ENCODE data around the gene L3MBTL3. TPM values are rescaled to one million over a fixed set of nuclear protein-coding genes. Genes with fewer than 3 reads are reported as not detected.

L3MBTL3 gene
- total RNA-seq, 1 donor from 2014 or later: 20.8 TPM

DNA sequence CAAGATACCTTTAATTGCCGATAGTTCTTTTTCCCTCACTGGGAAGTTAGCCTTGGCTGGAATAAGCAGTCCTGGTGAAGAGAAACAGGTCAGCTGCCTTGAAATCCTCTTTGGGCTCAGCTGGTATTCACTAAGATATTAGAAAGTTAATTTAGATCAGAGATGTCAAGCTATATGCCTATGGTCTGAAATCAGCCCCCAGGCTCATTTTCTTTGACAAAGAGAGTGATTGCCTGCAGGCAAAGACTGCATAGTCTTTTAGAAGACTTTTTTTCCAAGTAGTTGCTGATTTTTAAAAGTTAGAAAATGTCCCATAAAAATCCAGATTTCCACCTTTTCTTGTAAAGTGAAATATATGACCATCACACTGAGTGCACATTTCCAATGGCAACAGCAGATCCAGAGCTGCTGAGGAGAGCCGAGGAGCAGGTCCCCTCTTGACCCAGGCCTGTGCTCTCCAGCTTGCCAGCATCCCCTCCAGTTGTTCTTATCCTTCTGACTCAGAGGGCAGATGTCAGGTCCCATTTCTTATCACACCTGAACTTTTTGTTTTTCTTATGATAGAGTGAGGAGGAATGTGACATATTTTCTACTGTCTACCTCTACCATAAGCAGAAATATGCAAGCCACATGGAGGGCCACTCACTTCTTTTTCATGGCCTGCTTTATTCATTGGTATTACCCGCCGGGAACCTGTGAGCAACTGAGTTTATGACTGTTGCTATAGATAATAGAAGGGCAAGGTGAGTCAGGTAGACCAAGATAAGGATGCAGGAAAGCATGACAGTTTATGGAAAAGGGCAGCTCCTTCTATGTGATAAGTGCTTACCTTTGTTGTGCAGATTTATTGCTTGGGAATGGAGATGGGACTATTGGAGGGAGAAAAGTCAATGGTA, 17.6 kb upstream of the L3MBTL3 start:
- Mint-ChIP-seq H3K4me3 (ENCODE audit: unreplicated experiment) (no peak overlapping the region), H3K9me3 (ENCODE audit: unreplicated experiment) (no peaks in the 10 kb centered on the region), H3K27me3 (ENCODE audit: unreplicated experiment) (peaks cover 10% of the 10 kb centered on the region), H3K36me3 (ENCODE audit: unreplicated experiment) (no peaks in the 10 kb centered on the region), H3K4me1 (ENCODE audit: unreplicated experiment) (no peaks in the 10 kb centered on the region), H3K27ac (ENCODE audit: unreplicated experiment) (no peak overlapping the region)
- DNase-seq (ENCODE audit: extremely low spot score, unreplicated experiment): no peak
- TF ChIP-seq, protein P1, sequence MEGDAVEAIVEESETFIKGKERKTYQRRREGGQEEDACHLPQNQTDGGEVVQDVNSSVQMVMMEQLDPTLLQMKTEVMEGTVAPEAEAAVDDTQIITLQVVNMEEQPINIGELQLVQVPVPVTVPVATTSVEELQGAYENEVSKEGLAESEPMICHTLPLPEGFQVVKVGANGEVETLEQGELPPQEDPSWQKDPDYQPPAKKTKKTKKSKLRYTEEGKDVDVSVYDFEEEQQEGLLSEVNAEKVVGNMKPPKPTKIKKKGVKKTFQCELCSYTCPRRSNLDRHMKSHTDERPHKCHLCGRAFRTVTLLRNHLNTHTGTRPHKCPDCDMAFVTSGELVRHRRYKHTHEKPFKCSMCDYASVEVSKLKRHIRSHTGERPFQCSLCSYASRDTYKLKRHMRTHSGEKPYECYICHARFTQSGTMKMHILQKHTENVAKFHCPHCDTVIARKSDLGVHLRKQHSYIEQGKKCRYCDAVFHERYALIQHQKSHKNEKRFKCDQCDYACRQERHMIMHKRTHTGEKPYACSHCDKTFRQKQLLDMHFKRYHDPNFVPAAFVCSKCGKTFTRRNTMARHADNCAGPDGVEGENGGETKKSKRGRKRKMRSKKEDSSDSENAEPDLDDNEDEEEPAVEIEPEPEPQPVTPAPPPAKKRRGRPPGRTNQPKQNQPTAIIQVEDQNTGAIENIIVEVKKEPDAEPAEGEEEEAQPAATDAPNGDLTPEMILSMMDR (IDR thresholded peaks at IDR 0.05): no peak

DNA sequence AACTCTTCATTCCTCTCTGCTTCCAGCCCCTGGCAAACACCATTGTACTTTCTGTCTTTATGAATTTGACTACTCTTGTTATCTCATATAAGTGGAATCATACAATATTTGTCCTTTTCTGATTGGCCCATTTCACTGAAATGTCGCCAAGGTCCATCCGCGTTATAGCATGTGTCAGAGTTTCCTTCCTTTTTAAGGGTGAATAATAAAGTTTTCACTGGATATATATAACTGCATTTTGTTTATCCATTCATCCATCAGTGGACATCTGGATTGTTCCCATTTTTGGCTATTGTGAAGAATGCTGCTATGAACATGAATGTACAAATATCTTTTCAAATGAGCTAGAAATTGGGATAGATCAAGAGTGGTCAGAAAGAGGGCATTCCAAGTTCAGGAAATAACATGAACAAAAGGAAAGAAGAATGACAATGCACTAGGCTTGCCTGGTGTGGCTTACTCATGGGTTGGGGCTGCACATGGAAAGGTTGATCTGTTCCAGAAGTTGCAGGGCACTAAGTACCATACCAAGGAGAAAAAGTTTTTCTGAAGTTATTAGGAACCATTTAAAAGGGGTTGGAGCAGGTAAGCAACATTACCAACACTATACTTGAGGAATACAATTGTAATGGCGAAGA, 10.0 kb upstream of the L3MBTL3 start:
- Mint-ChIP-seq H3K4me1 (ENCODE audit: unreplicated experiment) (no peaks in the 10 kb centered on the region), H3K27me3 (ENCODE audit: unreplicated experiment) (no peaks in the 10 kb centered on the region), H3K27ac (ENCODE audit: unreplicated experiment) (no peak overlapping the region), H3K9me3 (ENCODE audit: unreplicated experiment) (no peaks in the 10 kb centered on the region), H3K4me3 (ENCODE audit: unreplicated experiment) (no peak overlapping the region), H3K36me3 (ENCODE audit: unreplicated experiment) (no peaks in the 10 kb centered on the region)
- TF ChIP-seq, protein P1 (IDR thresholded peaks at IDR 0.05): no peak
- no peak for DNase-seq (ENCODE audit: extremely low spot score, unreplicated experiment)

- Mint-ChIP-seq H3K27me3 (ENCODE audit: unreplicated experiment) (no peaks in the 10 kb centered on the region), H3K4me3 (ENCODE audit: unreplicated experiment) (no peak overlapping the region), H3K36me3 (ENCODE audit: unreplicated experiment) (no peaks in the 10 kb centered on the region), H3K4me1 (ENCODE audit: unreplicated experiment) (no peaks in the 10 kb centered on the region), H3K27ac (ENCODE audit: unreplicated experiment) (no peak overlapping the region), H3K9me3 (ENCODE audit: unreplicated experiment) (no peaks in the 10 kb centered on the region)
- DNase-seq (ENCODE audit: extremely low spot score, unreplicated experiment): no peak
- TF ChIP-seq, protein P1 (IDR thresholded peaks at IDR 0.05): no peak
Measured at GRCh38 chr6:130009146-130009545, 9.2 kb upstream of the L3MBTL3 start.

GRCh38 chr6:130010387-130010786, 8.0 kb upstream of the L3MBTL3 start:
- H3K27me3 Mint-ChIP-seq (ENCODE audit: unreplicated experiment): no peaks in the 10 kb centered on the region

More at GRCh38 chr6:130010387-130010786, 8.0 kb upstream of the L3MBTL3 start:
- TF ChIP-seq, protein P1 (IDR thresholded peaks at IDR 0.05): no peak
- no peak for DNase-seq (ENCODE audit: extremely low spot score, unreplicated experiment)
- Mint-ChIP-seq H3K36me3 (ENCODE audit: unreplicated experiment) (no peaks in the 10 kb centered on the region), H3K27ac (ENCODE audit: unreplicated experiment) (no peak overlapping the region), H3K9me3 (ENCODE audit: unreplicated experiment) (no peaks in the 10 kb centered on the region), H3K4me3 (ENCODE audit: unreplicated experiment) (no peak overlapping the region), H3K4me1 (ENCODE audit: unreplicated experiment) (no peaks in the 10 kb centered on the region)
